ENCODE measurements around the gene HBD.
A peak's percentile ranks its signal among the peaks of the same experiment; 100 is the strongest.

The HBD gene

GRCh38 chr11:5232176-5232575 is 2.1 kb downstream of the HBD start:
- DNase-seq (ENCODE audit: low spot score): no peak

GRCh38 chr11:5231111-5231510 is 3.2 kb downstream of the HBD start:
- no peak for DNase-seq (ENCODE audit: low spot score)

- DNase-seq (ENCODE audit: low spot score): no peak
Measured at GRCh38 chr11:5230266-5230665, 4.0 kb downstream of the HBD start.

DNA sequence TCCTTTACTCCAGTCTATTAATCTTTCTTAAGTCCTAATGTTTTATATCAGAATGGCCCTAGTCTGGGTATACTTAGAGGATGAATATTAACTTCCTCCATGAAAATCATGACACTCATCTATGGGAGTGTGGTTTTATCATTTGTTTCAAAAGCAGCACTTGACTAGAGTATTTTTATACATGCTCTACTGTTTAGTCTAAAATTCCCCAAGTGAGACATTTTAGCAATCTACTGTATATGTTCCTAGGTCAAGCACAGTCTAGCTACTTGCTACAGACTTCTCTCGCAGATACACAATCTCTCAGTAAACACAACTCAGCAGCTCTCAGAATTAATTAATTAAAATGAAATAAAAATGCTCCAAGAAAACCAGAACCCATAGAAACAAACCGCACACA is 4.5 kb downstream of the HBD start:
- no peak for DNase-seq (ENCODE audit: low spot score)

- no peak for DNase-seq (ENCODE audit: low spot score)
Measured at GRCh38 chr11:5229356-5229755, 4.9 kb downstream of the HBD start.

- DNase-seq (ENCODE audit: low spot score): no peak
Measured at GRCh38 chr11:5228124-5228523, 6.2 kb downstream of the HBD start.

- no peak for DNase-seq (ENCODE audit: low spot score)
Measured at GRCh38 chr11:5227681-5228080, 6.6 kb downstream of the HBD start.

DNA sequence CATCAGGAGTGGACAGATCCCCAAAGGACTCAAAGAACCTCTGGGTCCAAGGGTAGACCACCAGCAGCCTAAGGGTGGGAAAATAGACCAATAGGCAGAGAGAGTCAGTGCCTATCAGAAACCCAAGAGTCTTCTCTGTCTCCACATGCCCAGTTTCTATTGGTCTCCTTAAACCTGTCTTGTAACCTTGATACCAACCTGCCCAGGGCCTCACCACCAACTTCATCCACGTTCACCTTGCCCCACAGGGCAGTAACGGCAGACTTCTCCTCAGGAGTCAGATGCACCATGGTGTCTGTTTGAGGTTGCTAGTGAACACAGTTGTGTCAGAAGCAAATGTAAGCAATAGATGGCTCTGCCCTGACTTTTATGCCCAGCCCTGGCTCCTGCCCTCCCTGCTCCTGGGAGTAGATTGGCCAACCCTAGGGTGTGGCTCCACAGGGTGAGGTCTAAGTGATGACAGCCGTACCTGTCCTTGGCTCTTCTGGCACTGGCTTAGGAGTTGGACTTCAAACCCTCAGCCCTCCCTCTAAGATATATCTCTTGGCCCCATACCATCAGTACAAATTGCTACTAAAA is 7.5 kb downstream of the HBD start, which contains the start of gene HBB:
TSS of gene HBB (minus strand) at position 340 of the 579 bp plus-strand sequence. CDS start at position 290, 50 bp downstream.
- DNase-seq (ENCODE audit: low spot score): peak; percentile 81

DNA sequence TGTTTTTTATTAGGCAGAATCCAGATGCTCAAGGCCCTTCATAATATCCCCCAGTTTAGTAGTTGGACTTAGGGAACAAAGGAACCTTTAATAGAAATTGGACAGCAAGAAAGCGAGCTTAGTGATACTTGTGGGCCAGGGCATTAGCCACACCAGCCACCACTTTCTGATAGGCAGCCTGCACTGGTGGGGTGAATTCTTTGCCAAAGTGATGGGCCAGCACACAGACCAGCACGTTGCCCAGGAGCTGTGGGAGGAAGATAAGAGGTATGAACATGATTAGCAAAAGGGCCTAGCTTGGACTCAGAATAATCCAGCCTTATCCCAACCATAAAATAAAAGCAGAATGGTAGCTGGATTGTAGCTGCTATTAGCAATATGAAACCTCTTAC is 8.8 kb downstream of the HBD start:
- no peak for DNase-seq (ENCODE audit: low spot score)

GRCh38 chr11:5224538-5225479 is 9.5 kb downstream of the HBD start:
- no peak for DNase-seq (ENCODE audit: low spot score)

GRCh38 chr11:5223686-5224085 is 10.6 kb downstream of the HBD start:
- DNase-seq (ENCODE audit: low spot score): no peak

GRCh38 chr11:5223146-5223545 is 11.1 kb downstream of the HBD start:
- DNase-seq (ENCODE audit: low spot score): no peak

- DNase-seq (ENCODE audit: low spot score): no peak
Measured at GRCh38 chr11:5210376-5210885, 23.9 kb downstream of the HBD start.

- DNase-seq (ENCODE audit: low spot score): peak; percentile 50
Measured at GRCh38 chr11:5204787-5205186, 29.5 kb downstream of the HBD start.

- no peak for DNase-seq (ENCODE audit: low spot score)
Measured at GRCh38 chr11:5203366-5203765, 30.9 kb downstream of the HBD start.

- no peak for DNase-seq (ENCODE audit: low spot score)
Measured at GRCh38 chr11:5200582-5200981, 33.7 kb downstream of the HBD start, which contains the start of gene OR51V1. OR51V1 (minus strand) TSS chr11:5200682; CDS start chr11:5200682, 0 bp downstream.

DNA sequence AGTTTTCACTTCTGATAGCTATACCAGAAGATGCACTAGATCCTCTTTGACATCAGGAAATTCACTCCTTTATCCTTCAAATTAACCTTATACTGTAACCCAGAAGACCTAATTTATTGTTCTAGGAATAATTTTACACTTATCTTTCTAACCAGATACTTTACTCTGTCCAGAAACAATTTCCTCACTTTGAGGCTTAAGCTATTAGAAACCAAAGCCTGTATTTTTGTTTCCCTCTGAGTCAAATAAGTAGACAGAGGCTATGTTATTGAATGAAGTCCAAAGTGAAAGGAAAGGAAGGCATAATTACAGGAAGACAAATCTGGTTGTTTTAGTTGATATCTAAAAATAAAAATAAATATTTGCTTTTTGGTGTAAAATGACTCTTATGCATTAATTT is 36.0 kb downstream of the HBD start:
- DNase-seq (ENCODE audit: low spot score): no peak

DNA sequence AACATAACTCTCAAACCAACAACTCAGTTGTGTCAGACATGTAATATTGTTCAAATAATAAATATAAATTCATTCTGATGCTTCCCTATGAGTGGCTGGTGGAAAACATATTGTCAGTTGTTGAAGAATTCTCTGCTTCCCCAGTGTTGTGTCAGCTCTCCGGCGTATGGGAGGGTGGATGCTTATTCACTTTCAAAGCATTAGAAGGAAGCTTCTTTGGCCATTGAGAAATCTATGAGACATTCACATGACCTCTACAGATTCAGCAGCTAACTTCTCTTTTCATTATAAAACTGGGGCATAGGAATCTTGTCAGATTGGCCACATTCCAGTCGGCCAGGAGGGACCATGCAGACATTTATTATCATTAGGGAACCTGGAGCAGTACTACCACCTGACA is 36.7 kb downstream of the HBD start:
- no peak for DNase-seq (ENCODE audit: low spot score)

DNA sequence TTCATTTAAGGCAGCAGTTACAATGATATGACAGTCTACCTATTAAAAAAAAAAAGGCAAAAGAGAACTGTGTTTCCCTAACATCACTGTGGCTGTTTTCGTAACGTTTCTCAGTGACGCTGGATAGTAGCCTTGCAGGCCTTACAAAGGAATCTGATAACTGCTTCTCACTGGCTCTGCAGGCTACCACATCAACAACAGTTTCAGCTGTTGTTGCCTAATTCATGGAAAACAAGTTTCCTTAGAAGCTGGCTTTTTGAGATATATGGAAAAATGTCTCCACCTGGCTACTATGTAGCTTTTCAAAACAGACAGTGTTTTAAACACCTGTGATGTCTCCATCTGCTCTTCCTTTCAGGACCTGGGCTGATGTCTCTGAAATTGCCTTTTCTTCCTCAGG is 37.6 kb downstream of the HBD start:
- DNase-seq (ENCODE audit: low spot score): no peak

- DNase-seq (ENCODE audit: low spot score): no peak
Measured at GRCh38 chr11:5196067-5196466, 38.2 kb downstream of the HBD start.

- DNase-seq (ENCODE audit: low spot score): no peak
Measured at GRCh38 chr11:5192738-5193137, 41.5 kb downstream of the HBD start.

DNA sequence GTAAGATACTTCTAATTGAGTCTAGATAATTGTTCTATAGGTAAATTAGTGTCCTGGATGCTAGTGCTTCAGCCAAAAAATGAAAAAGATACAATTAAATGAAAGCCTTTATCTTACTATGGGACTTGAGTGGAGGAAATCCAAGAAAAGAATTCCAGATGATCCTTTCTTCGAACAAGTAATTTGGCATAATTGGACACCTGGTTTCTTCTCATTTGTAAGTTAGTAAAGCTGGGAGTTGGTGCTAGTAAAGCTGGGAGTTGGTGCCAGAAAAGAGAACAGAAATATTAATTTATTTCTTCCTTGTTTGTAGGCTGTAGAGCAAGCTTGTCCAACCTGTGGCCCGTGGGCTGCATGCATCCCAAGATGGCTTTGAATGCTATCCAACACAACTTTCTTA is 46.1 kb downstream of the HBD start:
- DNase-seq (ENCODE audit: low spot score): no peak

Data from LoVo (cell line).